Upper lobe of left lung (tissue), 6 donors: ENCODE measurements around the gene SPZ1. TPM values are rescaled to one million over a fixed set of nuclear protein-coding genes. Genes with fewer than 3 reads are reported as not detected.

ENCODE experiments used
- small RNA-seq, 4 donors: library from RNA; depleted of rRNA; stranded (forward); fragments of <200 nt; gene quantifications; one replicate each; pipeline ENCODE3, GENCODE V24; 2016
- total RNA-seq, 6 donors: library from RNA; depleted of rRNA in 4 of 6; stranded (reverse); fragments of >200 nt in 4 of 6; gene quantifications; one replicate each; pipeline versions ENCODE4 v1.1.0 to v1.2.1, GENCODE V29; 2016 to 2021
- donor health status: DM: no; HTN: no; CAD: no; lungs with moderate emphysema.
- donor health status: DM: no; HTN: yes; CAD: no; lungs with severe emphysema.

SPZ1 gene
- total RNA-seq, 6 donors from 2014 or later: not detected

Small RNA genes within 50 kb of the gene (small RNA-seq; reads per million reads assigned to genes)
- gene AC026410.2 (0 reads per million in 4 donors), gene RF00322 (0 reads per million in 4 donors), gene RNU6-211P (0 to 0.57 (median 0.22) reads per million in 4 donors)

Other genes starting within 250 kb of the SPZ1 start
- 10 to 100 TPM; 27.3 to 62.4 (median 41.3) TPM for gene SERINC5, start 64.0 kb upstream of the SPZ1 start, total RNA-seq
- gene ZFYVE16, start 88.1 kb downstream of the SPZ1 start, total RNA-seq: 10 to 100 TPM; 27.7 to 52.4 (median 40.2) TPM
- 1 to 10 TPM in 5 of 6 donors, under 1 TPM in 1; 0.78 to 5.2 (median 2.7) TPM for gene FAM151B, start 168.1 kb downstream of the SPZ1 start, total RNA-seq